ENCODE data around the gene ITPRID1. TPM values are rescaled to one million over a fixed set of nuclear protein-coding genes. Genes with fewer than 3 reads are reported as not detected.

Gene ITPRID1
- total and polyA plus RNA-seq, 9 donors, result 0.20 TPM; not detected in 8

DNA sequence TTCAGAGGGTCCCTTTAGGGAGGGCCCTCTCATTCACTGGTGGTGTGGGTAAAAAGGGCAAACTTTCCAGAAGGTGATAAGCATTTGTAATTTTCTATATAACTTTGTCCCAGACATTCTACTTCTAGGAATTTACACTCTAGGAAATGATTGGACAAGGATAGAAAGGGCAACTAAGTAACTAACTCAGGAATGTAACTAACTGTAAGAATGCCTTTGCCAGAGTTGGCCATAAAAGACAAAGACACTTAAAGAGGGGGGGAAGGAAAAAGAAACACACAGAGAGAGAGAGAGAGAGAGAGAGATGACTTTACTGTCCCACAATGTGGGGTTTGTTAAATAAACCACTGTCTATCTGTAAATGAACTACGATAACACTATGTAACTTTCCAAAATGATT is 38.5 kb upstream of the ITPRID1 start:
- no peak for TF ChIP-seq EP300 (IDR thresholded peaks at IDR 0.05)
- TF ChIP-seq, protein P1, sequence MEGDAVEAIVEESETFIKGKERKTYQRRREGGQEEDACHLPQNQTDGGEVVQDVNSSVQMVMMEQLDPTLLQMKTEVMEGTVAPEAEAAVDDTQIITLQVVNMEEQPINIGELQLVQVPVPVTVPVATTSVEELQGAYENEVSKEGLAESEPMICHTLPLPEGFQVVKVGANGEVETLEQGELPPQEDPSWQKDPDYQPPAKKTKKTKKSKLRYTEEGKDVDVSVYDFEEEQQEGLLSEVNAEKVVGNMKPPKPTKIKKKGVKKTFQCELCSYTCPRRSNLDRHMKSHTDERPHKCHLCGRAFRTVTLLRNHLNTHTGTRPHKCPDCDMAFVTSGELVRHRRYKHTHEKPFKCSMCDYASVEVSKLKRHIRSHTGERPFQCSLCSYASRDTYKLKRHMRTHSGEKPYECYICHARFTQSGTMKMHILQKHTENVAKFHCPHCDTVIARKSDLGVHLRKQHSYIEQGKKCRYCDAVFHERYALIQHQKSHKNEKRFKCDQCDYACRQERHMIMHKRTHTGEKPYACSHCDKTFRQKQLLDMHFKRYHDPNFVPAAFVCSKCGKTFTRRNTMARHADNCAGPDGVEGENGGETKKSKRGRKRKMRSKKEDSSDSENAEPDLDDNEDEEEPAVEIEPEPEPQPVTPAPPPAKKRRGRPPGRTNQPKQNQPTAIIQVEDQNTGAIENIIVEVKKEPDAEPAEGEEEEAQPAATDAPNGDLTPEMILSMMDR (IDR thresholded peaks at IDR 0.05), result no peak
- TF ChIP-seq POLR2A (IDR thresholded peaks at IDR 0.05), result no peak
- intact Hi-C loops (cut with DNase I), result no loop called here
- no peak for DNase-seq
- Histone ChIP-seq H3K4me1 (ENCODE audit: insufficient read depth) (no peaks in the 10 kb centered on the region), H3K27me3 (no peaks in the 10 kb centered on the region), H3K4me3 (no peak overlapping the region), H3K36me3 (no peaks in the 10 kb centered on the region), H3K27ac (no peak overlapping the region), H3K9me3 (no peaks in the 10 kb centered on the region)
- WGBS, 3 donors, result 16 to 28% (median 24%) methylated on average over 1 of the region's 1 CpG

DNA sequence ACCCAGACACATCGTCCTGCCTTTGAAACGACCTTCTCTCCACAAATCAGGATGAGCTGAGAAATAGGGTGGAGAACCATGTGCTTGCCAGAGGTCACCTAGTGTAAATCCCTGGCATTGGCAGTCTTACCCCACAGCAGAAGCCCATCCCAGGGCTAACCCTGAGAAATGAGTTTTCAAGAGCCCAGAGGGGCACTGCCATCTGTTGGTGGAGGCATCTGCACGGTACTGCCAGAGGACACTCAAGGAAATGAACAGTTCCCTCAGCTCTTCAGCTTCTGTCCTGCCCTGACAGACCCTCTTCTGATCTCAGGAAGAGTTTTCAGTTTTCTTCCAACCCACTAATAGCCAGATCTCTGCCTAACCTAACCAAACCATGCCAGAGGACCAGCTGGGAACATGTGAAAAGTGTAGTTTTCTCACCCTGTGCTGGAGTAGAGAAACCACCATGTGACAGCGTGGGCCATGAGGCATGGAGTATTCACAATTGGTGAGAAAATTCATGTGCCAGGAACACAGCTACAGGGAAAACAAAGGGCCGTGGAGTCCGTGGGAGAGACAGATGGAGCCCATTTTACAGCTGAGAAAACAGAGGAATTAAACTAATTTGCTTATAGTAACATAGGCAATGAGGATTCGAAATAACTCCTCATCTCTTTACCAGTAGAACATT is 37.7 kb upstream of the ITPRID1 start:
- TF ChIP-seq EP300 (IDR thresholded peaks at IDR 0.05) (no peak), POLR2A (IDR thresholded peaks at IDR 0.05) (no peak)
- TF ChIP-seq, protein P1 (IDR thresholded peaks at IDR 0.05), result no peak
- H3K4me3 ChIP-seq, result no peak overlapping the region
- no peak overlapping the region for H3K27ac ChIP-seq
- no peaks in the 10 kb centered on the region for H3K36me3 ChIP-seq
- H3K27me3 ChIP-seq, result no peaks in the 10 kb centered on the region
- no peaks in the 10 kb centered on the region for H3K9me3 ChIP-seq
- no peak for DNase-seq
- intact Hi-C loops (cut with DNase I), result no loop called here
- H3K4me1 ChIP-seq (ENCODE audit: insufficient read depth), result no peaks in the 10 kb centered on the region
- WGBS, 3 donors, result 71 to 77% (median 72%) methylated on average over 7 of the region's 7 CpGs

DNA sequence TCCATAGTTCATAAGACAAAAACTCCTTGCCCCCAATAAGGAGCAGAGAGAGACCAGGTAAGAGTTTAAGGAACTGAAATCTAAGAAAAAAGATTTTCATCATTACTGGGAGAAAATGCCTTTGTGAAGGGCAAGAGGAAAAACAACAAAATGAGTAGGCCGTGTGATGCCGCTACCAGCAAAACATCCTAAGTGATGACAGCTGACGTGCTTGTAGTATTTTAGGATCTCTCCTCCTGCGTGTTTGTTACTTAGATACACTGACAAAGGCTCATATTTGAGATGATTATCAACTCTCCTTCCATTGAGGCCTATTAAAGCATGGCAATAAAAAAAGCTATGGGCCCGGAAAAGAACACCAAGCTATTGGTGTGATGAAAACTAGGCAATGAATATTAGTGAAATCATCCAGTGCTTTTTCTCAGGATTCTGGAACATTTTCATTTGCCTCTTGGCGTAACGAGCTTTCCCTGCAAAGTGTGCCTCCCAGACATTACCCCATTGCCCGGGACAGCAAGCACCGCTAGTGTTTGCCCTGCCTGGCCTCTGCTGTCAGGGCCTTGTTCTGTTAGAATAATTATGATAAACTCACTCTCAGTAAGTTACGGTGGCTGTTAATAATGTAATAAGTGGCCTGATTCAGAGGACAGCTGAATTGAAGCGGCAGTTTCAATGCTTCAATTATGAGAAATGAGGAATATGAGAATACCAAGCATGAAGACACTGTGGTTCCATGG is 36.8 kb upstream of the ITPRID1 start:
- intact Hi-C loops (cut with DNase I), result no loop called here
- TF ChIP-seq, protein P1 (IDR thresholded peaks at IDR 0.05), result no peak
- TF ChIP-seq EP300 (IDR thresholded peaks at IDR 0.05) (no peak), POLR2A (IDR thresholded peaks at IDR 0.05) (no peak)
- 69 to 82% (median 74%) methylated on average over 11 of the region's 11 CpGs for WGBS, 3 donors

DNA sequence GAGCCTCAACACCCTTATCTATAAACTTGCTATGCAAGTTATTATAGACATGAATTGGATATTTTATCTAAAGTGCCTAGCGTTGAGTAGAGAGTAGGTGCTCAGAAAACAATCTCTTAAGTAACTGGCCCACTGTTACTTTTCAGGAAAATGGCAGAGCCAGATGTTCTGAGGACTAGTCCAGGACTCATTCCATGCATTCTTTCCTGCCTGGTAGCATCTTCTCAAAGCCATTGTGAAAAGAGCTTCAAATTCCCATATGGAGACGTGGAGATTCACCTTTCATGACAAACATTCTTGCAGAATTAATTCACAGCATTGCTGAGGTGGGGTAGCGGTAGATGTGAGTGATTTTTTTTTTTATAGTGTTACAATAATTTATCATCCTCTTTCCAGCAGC is 35.9 kb upstream of the ITPRID1 start:
- no peak for DNase-seq
- Histone ChIP-seq H3K4me1 (ENCODE audit: insufficient read depth) (no peaks in the 10 kb centered on the region), H3K27ac (no peak overlapping the region), H3K4me3 (no peak overlapping the region), H3K36me3 (no peaks in the 10 kb centered on the region), H3K27me3 (no peaks in the 10 kb centered on the region), H3K9me3 (no peaks in the 10 kb centered on the region)
- TF ChIP-seq POLR2A (IDR thresholded peaks at IDR 0.05) (no peak), EP300 (IDR thresholded peaks at IDR 0.05) (no peak)
- TF ChIP-seq, protein P1 (IDR thresholded peaks at IDR 0.05), result no peak
- intact Hi-C loops (cut with DNase I), result no loop called here
- WGBS, 3 donors, result 43 to 47% (median 44%) methylated on average over 3 of the region's 3 CpGs

More for the DNA sequence above, 36.8 kb upstream of the ITPRID1 start:
- Histone ChIP-seq H3K27me3 (no peaks in the 10 kb centered on the region), H3K4me1 (ENCODE audit: insufficient read depth) (no peaks in the 10 kb centered on the region), H3K36me3 (no peaks in the 10 kb centered on the region), H3K4me3 (no peak overlapping the region), H3K27ac (no peak overlapping the region), H3K9me3 (no peaks in the 10 kb centered on the region)
- no peak for DNase-seq

Data from ovary (tissue), 9 donors.